ENCODE measurements around the gene HTATSF1. TPM values are rescaled to one million over a fixed set of nuclear protein-coding genes. Genes with fewer than 3 reads are reported as not detected.

HTATSF1 gene
- total RNA-seq, 1 experiment from 2014 or later: 49.5 TPM

DNA sequence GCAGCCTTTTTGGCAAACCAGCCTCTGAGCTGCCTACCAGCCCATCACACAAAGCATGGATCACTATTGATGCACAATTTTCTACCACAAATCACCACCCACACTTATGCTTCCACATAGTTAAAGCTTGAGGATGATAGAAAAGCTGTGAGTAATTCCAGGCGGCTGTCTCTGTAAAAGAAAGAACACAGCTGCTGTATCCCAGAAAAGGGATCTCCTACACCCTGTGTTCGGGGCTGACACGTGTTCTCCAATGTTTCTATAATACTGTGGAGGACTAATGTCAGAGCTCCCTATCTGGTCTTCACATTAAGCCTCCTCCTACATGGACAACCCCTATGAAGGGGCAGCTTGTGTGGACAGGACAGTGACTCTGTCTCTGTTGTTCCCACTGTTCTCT lies 22.2 kb upstream of the HTATSF1 start:
- peaks cover 4% of the 10 kb centered on the region for H3K27me3 Mint-ChIP-seq (ENCODE audit: low read depth)
- no peaks in the 10 kb centered on the region for H3K23me2 ChIP-seq (ENCODE audit: insufficient read length, low read depth, low read length, poor library complexity, severe bottlenecking)
- H3K27me3 ChIP-seq (ENCODE audit: insufficient read depth, low read length): no peaks in the 10 kb centered on the region
- no peak overlapping the region for H3K23ac ChIP-seq (ENCODE audit: insufficient read length, low read depth, low read length)
- peaks cover 0 to 5% (median 0%) of the 10 kb centered on the region in 3 experiments; a peak in 2 of 7 replicates for H3K36me3 Mint-ChIP-seq (ENCODE audit: insufficient read depth in 1 of 3, low read depth in 3 of 3)
- no peak overlapping the region for H2BK20ac ChIP-seq (ENCODE audit: low read depth, low read length, poor library complexity, severe bottlenecking)
- no peaks in the 10 kb centered on the region for H4K20me1 ChIP-seq (ENCODE audit: control insufficient read depth, insufficient read depth, insufficient read length)
- WGBS (ENCODE audit: extremely low coverage, insufficient read length, low lambda C conversion rate): no CpG with 5 or more reads among the region's 3 CpGs
- H2BK5ac ChIP-seq (ENCODE audit: insufficient read length, low read length): no peak overlapping the region
- no peak overlapping the region for H3K56ac ChIP-seq (ENCODE audit: insufficient read length, low read depth, low read length)
- no peak overlapping the region for H3K4me3 Mint-ChIP-seq
- H3K79me2 ChIP-seq (ENCODE audit: insufficient read depth, low read length): no peaks in the 10 kb centered on the region
- H4K5ac ChIP-seq (ENCODE audit: insufficient read length, low read depth, low read length): no peak overlapping the region
- H3K4me2 ChIP-seq (ENCODE audit: insufficient read depth, insufficient read length, low read length): no peak overlapping the region
- H3K27ac Mint-ChIP-seq: no peak overlapping the region
- H3T11ph ChIP-seq (ENCODE audit: low read length): no peak overlapping the region
- no peak overlapping the region for H2BK120ac ChIP-seq (ENCODE audit: low read depth, low read length, poor library complexity, severe bottlenecking)
- H2AFZ ChIP-seq (ENCODE audit: low read length): no peak overlapping the region
- H3K79me1 ChIP-seq (ENCODE audit: insufficient read depth, low read depth, low read length, poor library complexity, severe bottlenecking): no peaks in the 10 kb centered on the region
- H4K91ac ChIP-seq (ENCODE audit: insufficient read length, low read depth, low read length): no peak overlapping the region
- H3K4me1 ChIP-seq (ENCODE audit: insufficient read depth, low read length): no peaks in the 10 kb centered on the region
- H3K18ac ChIP-seq (ENCODE audit: insufficient read length, low read depth, low read length): no peak overlapping the region
- no peak overlapping the region for H2BK12ac ChIP-seq (ENCODE audit: insufficient read length, low read depth, low read length)
- H3K9me3 Mint-ChIP-seq: peaks cover 52 to 63% of the 10 kb centered on the region in 2 experiments
- H4K8ac ChIP-seq (replicated peaks; ENCODE audit: insufficient read length, low read depth, low read length): no peak overlapping the region
- H3K4ac ChIP-seq (ENCODE audit: low read depth, low read length): no peak overlapping the region
- no peak overlapping the region for H2BK15ac ChIP-seq (ENCODE audit: low read depth, low read length)
- no peak overlapping the region for H3K27ac ChIP-seq (ENCODE audit: insufficient read length, low read depth, low read length)
- no peaks in the 10 kb centered on the region for H3K4me1 Mint-ChIP-seq
- no peak overlapping the region for H2AK5ac ChIP-seq (ENCODE audit: insufficient read length, low read length)
- DNase-seq: no peak
- H3K9me3 ChIP-seq (ENCODE audit: control insufficient read depth, low read depth, low read length): peaks cover 59% of the 10 kb centered on the region
- H3K9ac ChIP-seq (ENCODE audit: extremely low read depth, insufficient read length, low read length): no peak overlapping the region
- no peak for TF ChIP-seq CTCF (conservative IDR thresholded peaks at IDR 0.05)
- H3K14ac ChIP-seq (ENCODE audit: insufficient read depth, low read length): no peak overlapping the region

Data from H9 (cell line).